Neutrophil (primary cell): ENCODE results near the gene CYB561D2.

Experiments
- H3K27ac ChIP-seq: fragments of 200-600 bp; sonication (generic); 2 replicates; pipeline ENCODE4 v1.5.1; 2016; ENCODE audit warnings: mild to moderate bottlenecking, moderate library complexity
- H3K27me3 ChIP-seq: fragments of 200-600 bp; sonication (generic); 2 replicates; pipeline ENCODE4 v1.6.0; 2016; ENCODE audit warnings: mild to moderate bottlenecking
- H3K36me3 ChIP-seq: fragments of 200-600 bp; sonication (generic); 2 replicates; pipeline ENCODE4 v1.5.1; 2017
- H3K4me1 ChIP-seq, 2 experiments: fragments of 200-600 bp in 1 of 2; sonication (generic) in 1 of 2; 1 replicate in 1 of 2; 2 replicates in 1 of 2; pipeline versions ENCODE4 v1.5.1 to v1.6.1; 2013 to 2016; ENCODE audit warnings: low read depth in 1 of 2, low read length in 1 of 2, mild to moderate bottlenecking in 1 of 2, moderate library complexity in 1 of 2; ENCODE audit not compliant: control insufficient read depth in 1 of 2, insufficient read depth in 1 of 2
- H3K4me3 ChIP-seq, 2 experiments: fragments of 200-600 bp in 1 of 2; sonication (generic) in 1 of 2; 1 replicate in 1 of 2; 2 replicates in 1 of 2; pipeline ENCODE4 v1.5.1; 2013 to 2016; ENCODE audit warnings: low read depth in 1 of 2, low read length in 1 of 2, mild to moderate bottlenecking in 1 of 2, moderate library complexity in 1 of 2
- H3K9me3 ChIP-seq: fragments of 200-600 bp; sonication (generic); 2 replicates; pipeline ENCODE4 v1.5.1; 2016
- CTCF ChIP-seq: fragments of 200-600 bp; sonication (generic); IDR thresholded peaks from 2 replicates; pipeline ENCODE4 v1.5.1; 2016; ENCODE audit warnings: antibody characterized with exemption

The CYB561D2 gene

DNA sequence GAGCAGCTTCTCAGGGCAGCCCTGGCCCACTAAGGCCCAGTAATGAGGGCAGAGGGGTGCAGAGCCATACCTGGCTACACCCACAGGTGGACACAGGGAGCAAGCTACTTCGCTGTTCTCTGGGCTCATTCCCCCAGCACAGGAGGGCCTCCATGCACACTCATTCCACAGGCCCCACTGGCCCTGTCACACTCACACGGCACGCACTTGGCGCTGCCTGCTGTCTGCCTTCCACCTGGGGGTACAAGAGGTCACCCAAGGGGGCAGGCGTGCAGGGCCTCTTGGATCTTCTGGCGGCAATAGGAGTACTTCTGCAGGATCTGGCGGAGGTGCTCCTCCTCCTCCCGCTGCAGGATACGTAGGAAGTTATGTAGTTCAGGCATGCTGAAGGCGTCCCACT is 20.3 kb upstream of the CYB561D2 start:
- no peak for TF ChIP-seq CTCF
- Histone ChIP-seq H3K4me1 (peaks cover 29 to 38% of the 10 kb centered on the region in 2 experiments), H3K4me3 (no peak overlapping the region), H3K27me3 (no peaks in the 10 kb centered on the region), H3K27ac (peak overlapping the region; percentile 27), H3K9me3 (no peaks in the 10 kb centered on the region), H3K36me3 (peaks cover 39% of the 10 kb centered on the region)

- Histone ChIP-seq H3K9me3 (no peaks in the 10 kb centered on the region), H3K4me1 (peaks cover 22 to 35% of the 10 kb centered on the region in 2 experiments), H3K36me3 (peaks cover 33% of the 10 kb centered on the region)
These were observed 19.2 kb upstream of the CYB561D2 start for GRCh38 chr3:50331364-50331907.

GRCh38 chr3:50333744-50334328 is 16.8 kb upstream of the CYB561D2 start:
- Histone ChIP-seq H3K27me3 (no peaks in the 10 kb centered on the region), H3K9me3 (no peaks in the 10 kb centered on the region), H3K4me1 (peaks cover 25 to 35% of the 10 kb centered on the region in 2 experiments), H3K4me3 (no peak overlapping the region), H3K27ac (peak overlapping the region; percentile 46), H3K36me3 (peaks cover 33% of the 10 kb centered on the region)
- TF ChIP-seq CTCF, result no peak

More at GRCh38 chr3:50331364-50331907, 19.2 kb upstream of the CYB561D2 start:
- no peak overlapping the region for H3K4me3 ChIP-seq
- no peaks in the 10 kb centered on the region for H3K27me3 ChIP-seq
- H3K27ac ChIP-seq, result no peak overlapping the region
- TF ChIP-seq CTCF, result no peak

DNA sequence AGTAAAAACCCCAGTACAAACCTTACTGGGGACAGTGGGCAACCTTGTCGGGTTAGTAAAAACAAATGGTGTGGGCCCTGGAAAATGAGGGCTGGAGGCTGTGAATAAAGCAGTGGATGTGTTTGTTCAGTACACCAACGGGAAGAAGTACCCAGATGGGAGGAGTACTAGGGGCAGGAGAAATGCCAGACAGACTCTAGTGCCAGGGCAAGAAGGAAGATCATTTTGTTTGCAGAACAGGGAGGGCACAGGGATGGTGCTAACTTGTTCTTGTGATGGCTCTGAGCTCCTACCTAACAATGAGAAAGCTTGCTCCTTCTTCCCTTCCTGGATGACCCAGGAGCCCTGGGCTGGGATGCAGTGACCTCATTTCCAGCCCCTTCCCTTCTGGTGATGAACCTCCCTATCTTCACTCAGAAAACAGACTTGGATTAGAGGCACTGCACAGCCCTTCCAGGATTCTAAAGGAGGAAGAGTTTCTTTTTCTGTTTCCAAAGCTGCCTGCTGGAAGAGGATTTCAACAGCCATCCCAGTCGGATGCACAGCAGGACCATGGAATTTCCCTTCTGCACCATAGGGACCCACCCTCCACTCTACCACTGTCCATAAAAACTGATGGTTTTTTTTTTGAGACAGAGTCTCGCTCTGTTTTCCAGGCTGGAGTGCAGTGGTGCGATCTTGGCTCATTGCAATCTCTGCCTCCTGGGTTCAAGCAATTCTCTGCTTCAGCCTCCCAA is 16.2 kb upstream of the CYB561D2 start:
- Histone ChIP-seq H3K27me3 (no peaks in the 10 kb centered on the region), H3K27ac (peak overlapping the region; percentile 46), H3K4me3 (no peak overlapping the region), H3K36me3 (peaks cover 28% of the 10 kb centered on the region), H3K9me3 (no peaks in the 10 kb centered on the region), H3K4me1 (peaks cover 32 to 42% of the 10 kb centered on the region in 2 experiments)
- no peak for TF ChIP-seq CTCF

DNA sequence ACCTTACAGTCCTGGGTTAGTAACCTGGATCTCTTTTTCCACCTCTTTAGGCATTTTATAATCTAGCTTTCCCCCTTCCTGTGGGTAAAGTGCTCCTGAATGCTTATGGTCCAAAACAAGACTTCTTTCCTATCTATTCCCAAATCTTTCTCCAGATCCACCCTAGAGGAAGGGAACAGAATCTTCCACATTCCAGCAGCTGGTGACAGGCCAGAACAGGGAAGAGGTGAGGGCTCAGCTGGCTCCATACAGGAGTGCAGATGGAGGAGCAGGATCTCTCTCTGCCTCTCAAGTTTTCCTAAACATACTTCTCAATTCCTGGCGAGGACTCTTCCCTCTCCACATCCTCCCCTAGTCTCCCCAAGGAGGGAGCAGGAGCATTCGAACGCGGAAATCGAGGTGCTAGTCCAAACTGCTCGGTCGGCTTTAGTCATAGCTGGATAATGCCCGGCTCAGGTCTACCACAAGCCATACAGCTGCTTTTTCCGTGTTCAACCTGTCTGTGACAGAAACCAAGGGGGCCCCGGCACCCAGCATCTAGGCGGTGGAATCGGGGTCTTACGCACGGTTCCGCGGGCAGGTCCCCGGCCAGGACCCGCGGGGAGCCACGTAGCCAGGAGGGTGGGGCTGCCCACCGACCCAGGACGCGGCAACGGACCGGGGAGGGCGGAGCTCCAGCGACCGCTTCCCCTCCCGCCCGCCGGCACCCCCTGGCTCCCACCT is 14.0 kb upstream of the CYB561D2 start:
- TF ChIP-seq CTCF, result no peak
- Histone ChIP-seq H3K4me1 (peaks cover 53 to 63% of the 10 kb centered on the region in 2 experiments), H3K4me3 (peak overlapping the region; percentile 91 to 93), H3K36me3 (peaks cover 7% of the 10 kb centered on the region), H3K27me3 (no peaks in the 10 kb centered on the region), H3K9me3 (no peaks in the 10 kb centered on the region), H3K27ac (peak overlapping the region; percentile 100)
